HG03196 (cell line): ENCODE results near the gene CPEB4.

Source experiments
- ATAC-seq: cut with Tn5 transposase; IDR thresholded peaks from one replicate; pipeline ENCODE4 v1.9.1; 2021; ENCODE audit not compliant: unreplicated experiment

Gene CPEB4

GRCh38 chr5:173941102-173941501, 53.0 kb downstream of the CPEB4 start:
- ATAC-seq: no peak

GRCh38 chr5:173941758-173942401, 53.7 kb downstream of the CPEB4 start:
- ATAC-seq: no peak

- no peak for ATAC-seq
Measured at GRCh38 chr5:173944511-173944910, 56.4 kb downstream of the CPEB4 start.

GRCh38 chr5:173945160-173945559, 57.0 kb downstream of the CPEB4 start:
- no peak for ATAC-seq

GRCh38 chr5:173946323-173946722, 58.2 kb downstream of the CPEB4 start:
- no peak for ATAC-seq

- ATAC-seq: no peak
Measured at GRCh38 chr5:173950829-173951228, 62.7 kb downstream of the CPEB4 start.

- no peak for ATAC-seq
Measured at GRCh38 chr5:173953528-173954090, 65.5 kb downstream of the CPEB4 start.

- no peak for ATAC-seq
Measured at GRCh38 chr5:173954671-173955521, 66.7 kb downstream of the CPEB4 start.

- no peak for ATAC-seq
Measured at GRCh38 chr5:173960986-173961385, 72.8 kb downstream of the CPEB4 start.

GRCh38 chr5:173961418-173961817, 73.3 kb downstream of the CPEB4 start:
- no peak for ATAC-seq

- no peak for ATAC-seq
Measured at GRCh38 chr5:173962436-173962972, 74.4 kb downstream of the CPEB4 start.

- no peak for ATAC-seq
Measured at GRCh38 chr5:173963182-173963838, 75.2 kb downstream of the CPEB4 start.

GRCh38 chr5:173963867-173964441, 75.8 kb downstream of the CPEB4 start:
- no peak for ATAC-seq

GRCh38 chr5:173964506-173964905, 76.4 kb downstream of the CPEB4 start:
- no peak for ATAC-seq

GRCh38 chr5:173967241-173967640, 79.1 kb downstream of the CPEB4 start:
- no peak for ATAC-seq

GRCh38 chr5:173968154-173968797, 80.1 kb downstream of the CPEB4 start:
- ATAC-seq: no peak

- ATAC-seq: no peak
Measured at GRCh38 chr5:173969167-173970049, 81.3 kb downstream of the CPEB4 start.

GRCh38 chr5:173970878-173971650, 82.9 kb downstream of the CPEB4 start:
- no peak for ATAC-seq
